ENCODE data around the gene UBE2B.

Gene UBE2B

DNA sequence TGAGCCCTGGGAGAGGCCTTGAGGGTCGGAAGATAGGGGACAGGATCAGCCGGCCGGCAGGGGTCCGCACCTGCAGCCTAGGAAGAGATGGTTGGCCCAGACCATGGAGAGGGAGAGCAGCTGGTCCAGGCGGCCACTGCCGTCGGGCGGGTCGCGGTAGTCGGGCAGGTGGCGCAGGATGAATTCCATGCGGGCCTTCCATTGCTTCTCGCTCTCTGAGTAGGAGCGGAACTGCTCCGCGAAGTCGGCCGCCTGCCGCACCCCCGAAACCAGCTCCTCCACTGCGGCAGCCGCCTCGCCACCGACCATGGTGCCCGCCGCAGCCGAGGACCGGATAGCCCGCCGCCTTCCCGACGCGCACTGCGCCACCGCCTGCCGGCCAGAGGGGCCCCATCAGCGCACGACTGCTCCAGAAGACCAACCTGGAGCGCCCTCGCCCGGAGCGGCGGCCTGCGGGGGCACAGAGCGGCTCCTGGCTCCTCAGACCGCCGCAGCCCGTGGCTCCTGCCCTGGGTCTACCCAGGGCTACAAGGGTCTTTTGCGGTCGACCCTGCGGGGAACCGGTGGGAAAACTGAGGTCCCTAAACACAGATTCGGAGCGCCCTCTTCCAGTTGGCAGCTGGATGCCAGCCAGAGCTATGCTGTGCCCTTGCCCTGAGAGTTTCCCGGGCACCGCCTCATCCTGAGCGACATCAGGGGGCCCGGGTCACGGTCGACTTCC lies 40.3 kb downstream of the UBE2B start, which contains the start of gene CDKN2AIPNL:
CDKN2AIPNL (minus strand) TSS at position 336 of the 721 bp plus-strand sequence; CDS start at position 309, 27 bp downstream.
- Histone ChIP-seq H3K23ac (ENCODE audit: low read length in 2 of 2) (no peak within 1 kb of the TSS), H3K79me1 (replicated peaks; ENCODE audit: low read length, poor library complexity, severe bottlenecking) (peaks cover 18% of the 10 kb centered on the region), H3K9ac (ENCODE audit: low read length) (peak within 1 kb of the TSS; percentile 95), H2BK15ac (ENCODE audit: low read depth, poor library complexity, severe bottlenecking) (peak within 1 kb of the TSS; percentile 92), H4K8ac (ENCODE audit: low read length) (peak within 1 kb of the TSS; percentile 99), H2BK120ac (ENCODE audit: low read depth, low read length) (peak within 1 kb of the TSS; percentile 91), H2BK12ac (ENCODE audit: low read length in 2 of 2) (peak within 1 kb of the TSS; percentile 69 to 96), H3K27me3 (ENCODE audit: control insufficient read depth in 1 of 2, insufficient read depth in 1 of 2, low read length in 2 of 2) (no peaks in the 10 kb centered on the region), H3K14ac (ENCODE audit: low read length in 2 of 2) (peak within 1 kb of the TSS in 1 of 2 experiments; percentile 74), H3K4ac (ENCODE audit: low read depth in 1 of 2, low read length in 2 of 2) (peak within 1 kb of the TSS; percentile 86 to 95), H2AFZ (ENCODE audit: low read depth, low read length) (peak within 1 kb of the TSS; percentile 93), H4K91ac (ENCODE audit: low read length) (peak within 1 kb of the TSS; percentile 95), H3K4me3 (ENCODE audit: insufficient read depth in 1 of 2, low read depth in 1 of 2, low read length in 2 of 2) (peak within 1 kb of the TSS; percentile 74 to 97), H3K4me2 (ENCODE audit: low read length, poor library complexity, severe bottlenecking) (peak within 1 kb of the TSS; percentile 95), H2BK5ac (ENCODE audit: low read depth, low read length, poor library complexity, severe bottlenecking) (no peak within 1 kb of the TSS), H3K27ac (ENCODE audit: low read length, poor library complexity, severe bottlenecking) (no peak within 1 kb of the TSS), H3K9me3 (ENCODE audit: control insufficient read depth, low read length) (no peaks in the 10 kb centered on the region), H3K18ac (ENCODE audit: low read depth in 1 of 2, low read length in 2 of 2) (peak within 1 kb of the TSS; percentile 92 to 99), H2AK5ac (ENCODE audit: low read length, severe bottlenecking) (peak within 1 kb of the TSS; percentile 46), H3K4me1 (ENCODE audit: control insufficient read depth, insufficient read depth, low read depth, low read length) (peaks cover 13% of the 10 kb centered on the region), H3K36me3 (ENCODE audit: control insufficient read depth in 1 of 2, insufficient read depth in 2 of 2, low read depth in 1 of 2, low read length in 2 of 2) (peaks cover 0 to 19% of the 10 kb centered on the region in 2 experiments)
- WGBS: 5% methylated on average over 59 of the region's 61 CpGs
- peak; percentile 87 for DNase-seq

DNA sequence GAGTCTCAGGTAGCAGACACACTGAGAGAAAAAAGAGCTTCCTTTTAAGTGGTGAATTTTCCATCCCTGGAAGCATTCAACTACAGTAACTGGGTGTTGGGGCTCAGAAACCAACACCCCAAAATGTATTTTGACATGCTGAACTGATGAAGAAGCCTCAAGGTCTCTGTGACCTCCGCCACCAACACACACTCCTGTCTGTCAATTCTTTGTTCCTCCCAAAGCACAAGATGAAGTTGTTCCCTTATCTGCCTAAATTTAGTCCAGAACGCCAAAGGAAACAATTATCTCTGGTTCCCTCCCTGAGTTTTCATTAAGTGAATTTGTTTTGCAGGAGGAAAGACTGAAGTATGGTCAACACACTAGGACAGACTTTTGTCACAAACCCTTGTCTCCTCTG lies 41.7 kb downstream of the UBE2B start:
- H3K36me3 ChIP-seq (ENCODE audit: control insufficient read depth in 1 of 2, insufficient read depth in 2 of 2, low read depth in 1 of 2, low read length in 2 of 2): peaks cover 0 to 13% of the 10 kb centered on the region in 2 experiments

DNA sequence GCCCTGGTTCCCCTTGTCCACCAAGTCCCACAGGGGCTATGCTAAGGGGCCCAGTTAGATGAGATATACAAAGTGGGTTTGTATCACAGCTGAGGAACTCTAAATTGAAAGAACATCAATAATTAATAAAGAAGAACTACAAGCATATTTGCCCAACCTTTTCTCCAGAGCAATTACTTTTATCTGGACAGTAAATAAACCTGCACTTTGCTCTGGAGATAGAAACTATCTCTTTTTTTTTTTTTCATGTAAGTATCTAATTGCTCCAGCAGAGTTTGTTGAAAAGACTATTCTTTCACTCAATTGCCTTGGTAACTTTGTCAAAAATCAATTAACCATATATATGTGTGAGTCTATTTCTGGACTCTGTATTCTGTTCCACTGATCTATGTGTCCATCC lies 46.3 kb downstream of the UBE2B start:
- Histone ChIP-seq H3K27ac (ENCODE audit: low read length, poor library complexity, severe bottlenecking) (no peak overlapping the region), H3K4ac (ENCODE audit: low read depth in 1 of 2, low read length in 2 of 2) (no peak overlapping the region), H3K4me3 (ENCODE audit: insufficient read depth in 1 of 2, low read depth in 1 of 2, low read length in 2 of 2) (no peak overlapping the region), H4K8ac (ENCODE audit: low read length) (no peak overlapping the region), H3K23ac (ENCODE audit: low read length in 2 of 2) (no peak overlapping the region), H2BK12ac (ENCODE audit: low read length in 2 of 2) (no peak overlapping the region), H3K36me3 (ENCODE audit: control insufficient read depth in 1 of 2, insufficient read depth in 2 of 2, low read depth in 1 of 2, low read length in 2 of 2) (no peaks in the 10 kb centered on the region), H3K4me1 (ENCODE audit: control insufficient read depth, insufficient read depth, low read depth, low read length) (peaks cover 6% of the 10 kb centered on the region), H2BK5ac (ENCODE audit: low read depth, low read length, poor library complexity, severe bottlenecking) (no peak overlapping the region), H3K18ac (ENCODE audit: low read depth in 1 of 2, low read length in 2 of 2) (no peak overlapping the region), H3K14ac (ENCODE audit: low read length in 2 of 2) (no peak overlapping the region), H4K91ac (ENCODE audit: low read length) (no peak overlapping the region), H3K4me2 (ENCODE audit: low read length, poor library complexity, severe bottlenecking) (no peak overlapping the region), H3K27me3 (ENCODE audit: control insufficient read depth in 1 of 2, insufficient read depth in 1 of 2, low read length in 2 of 2) (no peaks in the 10 kb centered on the region), H2BK120ac (ENCODE audit: low read depth, low read length) (no peak overlapping the region), H3K9ac (ENCODE audit: low read length) (no peak overlapping the region), H3K79me1 (replicated peaks; ENCODE audit: low read length, poor library complexity, severe bottlenecking) (no peaks in the 10 kb centered on the region), H2AK5ac (ENCODE audit: low read length, severe bottlenecking) (no peak overlapping the region), H2AFZ (ENCODE audit: low read depth, low read length) (no peak overlapping the region), H3K9me3 (ENCODE audit: control insufficient read depth, low read length) (no peaks in the 10 kb centered on the region), H2BK15ac (ENCODE audit: low read depth, poor library complexity, severe bottlenecking) (no peak overlapping the region)
- DNase-seq: no peak

More for the DNA sequence above, 41.7 kb downstream of the UBE2B start:
- Histone ChIP-seq H3K9me3 (ENCODE audit: control insufficient read depth, low read length) (no peaks in the 10 kb centered on the region), H3K4me2 (ENCODE audit: low read length, poor library complexity, severe bottlenecking) (no peak overlapping the region), H3K4ac (ENCODE audit: low read depth in 1 of 2, low read length in 2 of 2) (no peak overlapping the region), H3K27me3 (ENCODE audit: control insufficient read depth in 1 of 2, insufficient read depth in 1 of 2, low read length in 2 of 2) (no peaks in the 10 kb centered on the region), H3K14ac (ENCODE audit: low read length in 2 of 2) (no peak overlapping the region), H2BK120ac (ENCODE audit: low read depth, low read length) (no peak overlapping the region), H4K8ac (ENCODE audit: low read length) (no peak overlapping the region), H2BK5ac (ENCODE audit: low read depth, low read length, poor library complexity, severe bottlenecking) (no peak overlapping the region), H3K23ac (ENCODE audit: low read length in 2 of 2) (no peak overlapping the region), H3K79me1 (replicated peaks; ENCODE audit: low read length, poor library complexity, severe bottlenecking) (peaks cover 17% of the 10 kb centered on the region), H3K27ac (ENCODE audit: low read length, poor library complexity, severe bottlenecking) (no peak overlapping the region), H2AFZ (ENCODE audit: low read depth, low read length) (no peak overlapping the region), H3K9ac (ENCODE audit: low read length) (no peak overlapping the region), H4K91ac (ENCODE audit: low read length) (no peak overlapping the region), H2BK15ac (ENCODE audit: low read depth, poor library complexity, severe bottlenecking) (no peak overlapping the region), H3K18ac (ENCODE audit: low read depth in 1 of 2, low read length in 2 of 2) (no peak overlapping the region), H2BK12ac (ENCODE audit: low read length in 2 of 2) (peak overlapping the region in 1 of 2 experiments; percentile 10), H3K4me1 (ENCODE audit: control insufficient read depth, insufficient read depth, low read depth, low read length) (peaks cover 13% of the 10 kb centered on the region), H3K4me3 (ENCODE audit: insufficient read depth in 1 of 2, low read depth in 1 of 2, low read length in 2 of 2) (no peak overlapping the region), H2AK5ac (ENCODE audit: low read length, severe bottlenecking) (peak overlapping the region; percentile 29)
- WGBS: 97% methylated on average over 2 of the region's 2 CpGs
- DNase-seq: no peak

DNA sequence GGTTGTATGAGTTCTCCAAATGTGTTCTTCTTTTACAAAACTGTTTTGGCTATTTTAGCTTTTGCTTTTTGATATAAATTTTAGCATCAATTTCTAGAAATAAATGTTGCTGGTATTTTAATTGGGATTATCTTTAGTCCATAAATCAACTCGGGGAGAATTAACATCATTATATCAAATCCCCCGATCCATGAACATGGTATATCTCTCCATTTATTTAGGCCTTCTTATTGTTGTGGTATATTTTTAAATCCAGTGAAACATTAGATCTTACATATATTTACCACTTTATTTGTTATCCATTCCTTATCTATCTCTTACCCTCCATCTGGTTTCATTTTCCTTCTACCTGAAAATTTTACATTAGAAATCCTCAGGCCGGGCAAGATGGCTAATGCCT lies 47.6 kb downstream of the UBE2B start:
- H3K4ac ChIP-seq (ENCODE audit: low read depth in 1 of 2, low read length in 2 of 2): no peak overlapping the region
- no peak overlapping the region for H3K14ac ChIP-seq (ENCODE audit: low read length in 2 of 2)
- no peak for DNase-seq
- no peak overlapping the region for H2BK15ac ChIP-seq (ENCODE audit: low read depth, poor library complexity, severe bottlenecking)
- H3K4me2 ChIP-seq (ENCODE audit: low read length, poor library complexity, severe bottlenecking): no peak overlapping the region
- H3K9ac ChIP-seq (ENCODE audit: low read length): no peak overlapping the region
- H4K91ac ChIP-seq (ENCODE audit: low read length): no peak overlapping the region
- H2AFZ ChIP-seq (ENCODE audit: low read depth, low read length): no peak overlapping the region
- no peak overlapping the region for H2BK120ac ChIP-seq (ENCODE audit: low read depth, low read length)
- H3K9me3 ChIP-seq (ENCODE audit: control insufficient read depth, low read length): no peaks in the 10 kb centered on the region
- H3K18ac ChIP-seq (ENCODE audit: low read depth in 1 of 2, low read length in 2 of 2): no peak overlapping the region
- WGBS: 100% methylated on average over 1 of the region's 3 CpGs
- H3K27ac ChIP-seq (ENCODE audit: low read length, poor library complexity, severe bottlenecking): no peak overlapping the region
- H2AK5ac ChIP-seq (ENCODE audit: low read length, severe bottlenecking): no peak overlapping the region
- H3K4me3 ChIP-seq (ENCODE audit: insufficient read depth in 1 of 2, low read depth in 1 of 2, low read length in 2 of 2): no peak overlapping the region
- H3K4me1 ChIP-seq (ENCODE audit: control insufficient read depth, insufficient read depth, low read depth, low read length): peaks cover 6% of the 10 kb centered on the region
- no peak overlapping the region for H2BK5ac ChIP-seq (ENCODE audit: low read depth, low read length, poor library complexity, severe bottlenecking)
- no peaks in the 10 kb centered on the region for H3K27me3 ChIP-seq (ENCODE audit: control insufficient read depth in 1 of 2, insufficient read depth in 1 of 2, low read length in 2 of 2)
- H3K79me1 ChIP-seq (replicated peaks; ENCODE audit: low read length, poor library complexity, severe bottlenecking): no peaks in the 10 kb centered on the region
- H4K8ac ChIP-seq (ENCODE audit: low read length): no peak overlapping the region
- no peak overlapping the region for H3K23ac ChIP-seq (ENCODE audit: low read length in 2 of 2)
- H2BK12ac ChIP-seq (ENCODE audit: low read length in 2 of 2): no peak overlapping the region
- H3K36me3 ChIP-seq (ENCODE audit: control insufficient read depth in 1 of 2, insufficient read depth in 2 of 2, low read depth in 1 of 2, low read length in 2 of 2): no peaks in the 10 kb centered on the region

Data from mesenchymal stem cell (in vitro differentiated cells and primary cell).